Upper lobe of left lung (tissue), 6 donors: ENCODE measurements around the gene CHST7. TPM values are rescaled to one million over a fixed set of nuclear protein-coding genes. Genes with fewer than 3 reads are reported as not detected.

Experiments used
- ATAC-seq, 2 donors: fragments of 200-7000 bp; cut with Tn5 transposase; one replicate each; pipeline ENCODE4 v1.9.1; 2022; ENCODE audit warnings: mild to moderate bottlenecking in 2 of 2, moderate library complexity in 2 of 2; ENCODE audit not compliant: low FRiP score in 2 of 2
- DNase-seq, 2 donors: peaks; one replicate each; pipeline ENCODE4 v3.0.0-alpha.2; 2019 to 2020
- H3K27ac ChIP-seq, 4 donors: fragments of 200-600 bp; sonication (generic); one replicate each; pipeline ENCODE4 v1.5.1; 2016 to 2019
- H3K27me3 ChIP-seq, 4 donors: fragments of 200-600 bp; sonication (generic); one replicate each; pipeline ENCODE4 v1.5.1; 2017 to 2019
- H3K36me3 ChIP-seq, 4 donors: fragments of 200-600 bp; sonication (generic); one replicate each; pipeline ENCODE4 v1.5.1; 2016 to 2019
- H3K4me1 ChIP-seq, 4 donors: fragments of 200-600 bp; sonication (generic); one replicate each; pipeline ENCODE4 v1.5.1; 2018 to 2019
- H3K4me3 ChIP-seq, 4 donors: fragments of 200-600 bp; sonication (generic); one replicate each; pipeline ENCODE4 v1.5.1; 2017 to 2019; ENCODE audit warnings: mild to moderate bottlenecking in 2 of 4, moderate library complexity in 1 of 4
- H3K9me3 ChIP-seq, 4 donors: fragments of 200-600 bp; sonication (generic); one replicate each; pipeline ENCODE4 v1.5.1; 2018 to 2019
- EP300 ChIP-seq, 4 donors: sonication (generic); formaldehyde crosslinking; IDR thresholded peaks; one replicate each; pipeline ENCODE4 v1.5.1; 2017; ENCODE audit warnings: antibody characterized with exemption in 4 of 4, control low read depth in 2 of 4
- POLR2A ChIP-seq, 4 donors: fragments of 450-650 bp; IDR thresholded peaks; one replicate each; pipeline ENCODE4 v1.5.1; 2016 to 2017; ENCODE audit warnings: antibody characterized with exemption in 4 of 4, mild to moderate bottlenecking in 2 of 4
- POLR2AphosphoS5 ChIP-seq, 2 donors: sonication (generic); formaldehyde crosslinking; IDR thresholded peaks; one replicate each; pipeline ENCODE4 v1.5.1; 2017; ENCODE audit warnings: antibody characterized with exemption in 2 of 2
- WGBS, 2 donors: methylation state at CpG; one replicate each; pipeline ENCODE4 v1.1.5; 2017 to 2018; 5-methylcytosine and 5-hydroxymethylcytosine counted together
- total RNA-seq, 6 donors: library from RNA; depleted of rRNA in 4 of 6; stranded (reverse); fragments of >200 nt in 4 of 6; gene quantifications; one replicate each; pipeline versions ENCODE4 v1.1.0 to v1.2.1, GENCODE V29; 2016 to 2021
- TF ChIP-seq, protein P1 (sequence below), 6 experiments: fragments of 450-650 bp in 4 of 6; fragments of 200-600 bp in 2 of 6; sonication (generic) in 2 of 6; IDR thresholded peaks; one replicate each; pipeline ENCODE4 v1.5.1; 2016 to 2019; ENCODE audit warnings: antibody characterized with exemption in 6 of 6
- donor health status: DM: no; HTN: no; CAD: no; lungs with moderate emphysema.
- donor health status: DM: no; HTN: yes; CAD: no; lungs with severe emphysema.

CHST7 gene
- total RNA-seq, 6 donors from 2014 or later: 5.3 to 14.7 (median 9.1) TPM

DNA sequence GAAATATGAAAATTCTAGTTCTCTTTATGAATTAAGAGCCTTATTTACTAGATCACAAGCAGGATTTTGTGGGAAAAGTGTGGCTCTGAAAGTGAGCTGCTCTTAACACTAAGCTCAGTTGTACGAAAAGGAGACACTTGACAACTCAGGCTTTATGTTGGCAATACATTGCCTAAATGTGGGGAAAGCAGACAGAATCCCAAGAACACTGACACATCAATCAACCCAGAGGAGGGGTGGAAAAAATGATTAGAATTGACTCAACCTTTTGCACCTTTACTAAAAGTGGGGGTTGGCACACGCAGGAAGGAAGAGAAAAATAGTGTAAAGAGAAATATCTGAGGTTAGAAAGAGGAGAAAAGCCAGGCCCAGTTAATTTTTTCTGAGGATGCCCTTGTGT is 61.6 kb downstream of the CHST7 start:
- ATAC-seq: no peak
- H3K27ac ChIP-seq: no peak overlapping the region
- H3K4me3 ChIP-seq: no peak overlapping the region
- DNase-seq: no peak
- no peaks in the 10 kb centered on the region for H3K36me3 ChIP-seq
- no peaks in the 10 kb centered on the region for H3K27me3 ChIP-seq
- TF ChIP-seq POLR2AphosphoS5 (IDR thresholded peaks at IDR 0.05): no peak
- TF ChIP-seq EP300 (IDR thresholded peaks at IDR 0.05): no peak
- TF ChIP-seq POLR2A (IDR thresholded peaks at IDR 0.05): no peak
- TF ChIP-seq, protein P1, sequence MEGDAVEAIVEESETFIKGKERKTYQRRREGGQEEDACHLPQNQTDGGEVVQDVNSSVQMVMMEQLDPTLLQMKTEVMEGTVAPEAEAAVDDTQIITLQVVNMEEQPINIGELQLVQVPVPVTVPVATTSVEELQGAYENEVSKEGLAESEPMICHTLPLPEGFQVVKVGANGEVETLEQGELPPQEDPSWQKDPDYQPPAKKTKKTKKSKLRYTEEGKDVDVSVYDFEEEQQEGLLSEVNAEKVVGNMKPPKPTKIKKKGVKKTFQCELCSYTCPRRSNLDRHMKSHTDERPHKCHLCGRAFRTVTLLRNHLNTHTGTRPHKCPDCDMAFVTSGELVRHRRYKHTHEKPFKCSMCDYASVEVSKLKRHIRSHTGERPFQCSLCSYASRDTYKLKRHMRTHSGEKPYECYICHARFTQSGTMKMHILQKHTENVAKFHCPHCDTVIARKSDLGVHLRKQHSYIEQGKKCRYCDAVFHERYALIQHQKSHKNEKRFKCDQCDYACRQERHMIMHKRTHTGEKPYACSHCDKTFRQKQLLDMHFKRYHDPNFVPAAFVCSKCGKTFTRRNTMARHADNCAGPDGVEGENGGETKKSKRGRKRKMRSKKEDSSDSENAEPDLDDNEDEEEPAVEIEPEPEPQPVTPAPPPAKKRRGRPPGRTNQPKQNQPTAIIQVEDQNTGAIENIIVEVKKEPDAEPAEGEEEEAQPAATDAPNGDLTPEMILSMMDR (IDR thresholded peaks at IDR 0.05): no peak
- H3K4me1 ChIP-seq: no peaks in the 10 kb centered on the region
- H3K9me3 ChIP-seq: no peaks in the 10 kb centered on the region
- 60 to 100% methylated on average over 2 of the region's 2 CpGs for WGBS, 2 donors

DNA sequence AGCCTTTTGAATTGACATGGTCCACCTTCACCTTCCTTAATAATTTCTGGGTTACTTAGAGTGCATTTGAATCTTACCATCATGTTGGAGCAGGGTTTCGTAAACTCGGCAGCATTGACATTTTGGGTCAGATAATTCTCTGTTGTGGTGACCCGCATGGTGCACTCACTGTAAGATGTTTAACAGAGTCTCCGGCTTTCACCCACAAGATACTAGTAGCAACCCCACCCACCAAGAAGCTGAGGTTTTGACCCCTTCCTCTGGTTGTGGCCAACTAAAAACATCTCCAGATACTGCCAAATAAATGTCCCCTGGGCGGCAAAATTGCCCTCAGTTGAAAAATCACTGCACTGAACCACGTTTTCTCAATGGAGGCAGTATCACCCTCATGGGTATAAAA is 62.7 kb downstream of the CHST7 start:
- Histone ChIP-seq H3K9me3 (no peaks in the 10 kb centered on the region), H3K27me3 (no peaks in the 10 kb centered on the region), H3K4me3 (no peak overlapping the region), H3K36me3 (no peaks in the 10 kb centered on the region), H3K4me1 (no peaks in the 10 kb centered on the region), H3K27ac (no peak overlapping the region)
- ATAC-seq (no peak), DNase-seq (no peak)
- TF ChIP-seq, protein P1 (IDR thresholded peaks at IDR 0.05): no peak
- TF ChIP-seq POLR2A (IDR thresholded peaks at IDR 0.05): no peak
- no peak for TF ChIP-seq EP300 (IDR thresholded peaks at IDR 0.05)
- TF ChIP-seq POLR2AphosphoS5 (IDR thresholded peaks at IDR 0.05): no peak
- WGBS, 2 donors: 75 to 94% methylated on average over 6 of the region's 6 CpGs

DNA sequence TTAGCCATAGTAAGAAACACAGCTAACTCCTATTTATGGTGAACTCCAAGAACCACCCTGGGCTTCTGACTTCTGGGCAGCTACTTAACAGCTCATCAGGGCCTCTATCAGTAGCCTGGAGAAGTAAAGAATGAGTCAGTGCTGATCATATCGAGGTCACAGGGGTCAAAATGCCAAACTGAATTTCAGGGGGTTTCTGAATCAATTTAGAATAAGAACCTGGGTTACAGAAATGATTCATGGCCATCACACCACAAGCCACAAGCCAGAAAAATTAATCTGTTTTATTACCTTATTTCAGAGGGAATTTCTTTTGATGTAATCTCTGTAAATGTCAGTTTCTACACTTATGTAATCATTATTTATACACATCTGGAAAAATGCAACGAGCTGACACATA is 64.4 kb downstream of the CHST7 start:
- ATAC-seq (no peak), DNase-seq (no peak)
- Histone ChIP-seq H3K9me3 (no peaks in the 10 kb centered on the region), H3K4me3 (no peak overlapping the region), H3K4me1 (peaks cover 0 to 5% (median 0%) of the 10 kb centered on the region in 4 donors), H3K36me3 (no peaks in the 10 kb centered on the region), H3K27ac (no peak overlapping the region), H3K27me3 (no peaks in the 10 kb centered on the region)
- TF ChIP-seq, protein P1 (IDR thresholded peaks at IDR 0.05): no peak
- TF ChIP-seq POLR2A (IDR thresholded peaks at IDR 0.05) (no peak), EP300 (IDR thresholded peaks at IDR 0.05) (no peak), POLR2AphosphoS5 (IDR thresholded peaks at IDR 0.05) (no peak)
- WGBS, 2 donors: 43 to 55% methylated on average over 2 of the region's 2 CpGs

DNA sequence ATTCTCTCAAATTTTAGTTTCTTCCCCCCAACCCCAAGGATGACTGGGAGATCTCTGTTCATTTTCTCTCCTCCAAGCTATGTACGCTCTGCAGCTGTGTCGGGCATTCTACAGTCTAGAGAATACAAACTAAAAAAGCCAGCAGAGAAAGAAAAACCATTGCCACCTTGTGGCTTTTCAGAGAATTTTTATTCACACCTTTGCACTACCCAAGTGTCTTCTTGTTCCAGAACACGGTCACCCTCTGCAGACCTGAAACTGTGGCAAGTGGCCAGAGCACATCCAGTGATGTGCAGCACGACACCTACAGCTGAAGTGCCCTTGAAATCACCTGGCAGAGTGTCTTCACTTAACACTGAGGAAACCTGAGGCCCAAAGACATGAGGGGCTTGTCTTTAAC is 68.6 kb downstream of the CHST7 start:
- no peak overlapping the region for H3K4me3 ChIP-seq
- no peaks in the 10 kb centered on the region for H3K9me3 ChIP-seq
- peaks cover 0 to 5% (median under 1%) of the 10 kb centered on the region in 4 donors for H3K4me1 ChIP-seq
- H3K27ac ChIP-seq: no peak overlapping the region
- H3K27me3 ChIP-seq: no peaks in the 10 kb centered on the region
- no peaks in the 10 kb centered on the region for H3K36me3 ChIP-seq
- WGBS, 2 donors: 22 to 54% methylated on average over 3 to 4 of the region's 4 CpGs
- no peak for TF ChIP-seq POLR2AphosphoS5 (IDR thresholded peaks at IDR 0.05)
- TF ChIP-seq, protein P1 (IDR thresholded peaks at IDR 0.05): peak in 5 of 6 experiments; percentile 30 to 54 (median 48)
- DNase-seq (no peak), ATAC-seq (peak; percentile 62 to 65)

DNA sequence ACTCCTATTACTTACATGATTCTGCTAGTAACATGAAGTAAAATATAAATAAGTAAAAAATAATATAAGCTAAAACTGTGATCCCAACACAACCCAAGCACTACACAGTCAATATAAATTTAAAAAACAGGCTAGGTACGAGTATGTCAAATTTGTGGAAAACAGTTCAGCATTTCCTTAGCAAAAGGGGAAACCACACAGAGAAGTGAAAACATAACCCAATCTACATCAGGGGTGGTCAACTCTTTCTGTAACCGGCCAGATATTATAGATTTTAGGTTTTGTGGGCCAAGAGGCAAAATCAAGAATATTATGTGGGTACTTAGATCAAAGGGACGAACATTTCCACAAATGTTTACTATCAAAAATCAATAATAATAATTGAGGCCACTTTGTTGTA is 70.1 kb downstream of the CHST7 start:
- TF ChIP-seq POLR2A (IDR thresholded peaks at IDR 0.05): no peak
- no peak for TF ChIP-seq EP300 (IDR thresholded peaks at IDR 0.05)
- TF ChIP-seq POLR2AphosphoS5 (IDR thresholded peaks at IDR 0.05): no peak
- TF ChIP-seq, protein P1 (IDR thresholded peaks at IDR 0.05): no peak
- Histone ChIP-seq H3K4me3 (no peak overlapping the region), H3K27ac (no peak overlapping the region), H3K27me3 (no peaks in the 10 kb centered on the region), H3K9me3 (no peaks in the 10 kb centered on the region), H3K36me3 (no peaks in the 10 kb centered on the region), H3K4me1 (peaks cover 0 to 5% (median 2%) of the 10 kb centered on the region in 4 donors)
- no peak for ATAC-seq
- DNase-seq: no peak
- 65 to 70% methylated on average over 3 of the region's 3 CpGs for WGBS, 2 donors
